ENCODE measurements around the gene AMDHD2.

Gene AMDHD2

DNA sequence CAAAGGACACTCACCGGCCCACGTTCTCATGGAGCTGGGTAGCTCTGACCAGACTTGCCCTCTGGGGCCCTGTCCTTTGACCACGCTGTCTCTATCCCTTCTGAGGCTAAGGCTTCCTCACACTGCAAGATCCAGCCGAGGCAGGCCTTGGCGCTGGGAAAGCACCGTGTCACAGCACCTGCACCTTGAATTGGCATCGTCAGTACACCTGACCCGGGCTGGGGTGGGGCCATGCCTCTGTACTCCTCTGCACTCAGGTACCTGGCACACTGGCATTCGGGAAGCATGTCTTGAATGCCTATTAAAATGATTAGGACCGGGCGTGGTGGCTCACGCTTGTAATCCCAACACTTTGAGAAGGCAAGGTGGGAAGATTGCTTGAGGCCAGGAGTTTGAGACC is 39.2 kb upstream of the AMDHD2 start:
- Histone ChIP-seq H3K4me3 (no peak overlapping the region), H3K36me3 (ENCODE audit: insufficient read depth, low read length) (no peaks in the 10 kb centered on the region), H3K9ac (ENCODE audit: insufficient read length) (no peak overlapping the region), H3K9me3 (ENCODE audit: low read depth, low read length) (no peaks in the 10 kb centered on the region), H3K27ac (no peak overlapping the region)
- TF ChIP-seq FOXP2 (optimal IDR thresholded peaks at IDR 0.05; ENCODE audit: control extremely low read depth, extremely low read length, insufficient read depth), result no peak
- no peak for TF ChIP-seq EZH2 (IDR thresholded peaks at IDR 0.05)
- TF ChIP-seq POLR2AphosphoS5 (IDR thresholded peaks at IDR 0.05; ENCODE audit: borderline replicate concordance, low read depth, low read length), result no peak
- no peak for DNase-seq (ENCODE audit: low read depth, low spot score)

DNA sequence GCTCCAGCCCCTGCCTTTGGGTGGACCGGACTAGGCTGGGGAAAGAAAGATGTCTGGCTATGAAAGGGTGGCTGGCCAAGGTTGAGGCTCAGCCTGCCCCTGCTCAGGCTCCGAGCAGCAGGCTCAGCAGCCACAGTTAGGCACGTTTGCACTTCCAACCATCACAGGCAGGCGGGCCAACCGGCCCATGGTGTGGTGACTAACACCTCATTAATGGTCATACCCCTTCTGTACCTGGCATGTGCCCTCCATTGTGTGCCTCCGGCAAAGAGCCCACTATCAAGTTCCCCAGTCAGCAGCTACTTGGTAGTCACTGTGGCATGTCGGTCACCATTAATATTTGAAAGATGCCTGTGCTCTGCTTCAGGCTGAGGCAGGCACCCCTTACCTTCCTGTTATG is 38.5 kb upstream of the AMDHD2 start:
- TF ChIP-seq EZH2 (IDR thresholded peaks at IDR 0.05) (no peak), FOXP2 (optimal IDR thresholded peaks at IDR 0.05; ENCODE audit: control extremely low read depth, extremely low read length, insufficient read depth) (no peak), POLR2AphosphoS5 (IDR thresholded peaks at IDR 0.05; ENCODE audit: borderline replicate concordance, low read depth, low read length) (no peak)
- H3K36me3 ChIP-seq (ENCODE audit: insufficient read depth, low read length), result no peaks in the 10 kb centered on the region
- DNase-seq (ENCODE audit: low read depth, low spot score), result no peak
- no peak overlapping the region for H3K4me3 ChIP-seq
- no peak overlapping the region for H3K27ac ChIP-seq
- H3K9ac ChIP-seq (ENCODE audit: insufficient read length), result no peak overlapping the region
- H3K9me3 ChIP-seq (ENCODE audit: low read depth, low read length), result no peaks in the 10 kb centered on the region

DNA sequence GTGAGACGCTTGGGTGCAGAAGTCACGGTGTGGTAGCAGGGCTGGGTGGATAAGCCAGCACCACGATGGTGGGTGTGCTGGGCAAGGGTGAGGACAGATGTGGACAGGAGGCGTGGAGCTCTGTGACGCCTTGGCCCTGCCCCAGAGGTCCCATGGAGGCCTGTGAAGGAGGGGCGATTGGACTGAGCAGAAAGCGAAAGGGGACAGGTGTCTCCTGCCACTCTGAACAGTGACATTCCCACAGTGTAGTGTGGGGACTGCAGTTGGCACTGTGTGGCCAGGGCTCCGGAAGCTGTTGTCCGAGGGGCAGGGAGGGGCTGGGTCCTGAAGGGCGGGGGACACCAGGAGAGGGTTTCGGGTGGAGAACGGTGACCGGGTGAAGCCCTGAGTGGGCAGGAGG is 37.9 kb upstream of the AMDHD2 start:
- Histone ChIP-seq H3K27ac (no peak overlapping the region), H3K9ac (ENCODE audit: insufficient read length) (no peak overlapping the region), H3K4me3 (no peak overlapping the region), H3K9me3 (ENCODE audit: low read depth, low read length) (no peaks in the 10 kb centered on the region), H3K36me3 (ENCODE audit: insufficient read depth, low read length) (no peaks in the 10 kb centered on the region)
- TF ChIP-seq POLR2AphosphoS5 (IDR thresholded peaks at IDR 0.05; ENCODE audit: borderline replicate concordance, low read depth, low read length), result no peak
- no peak for TF ChIP-seq EZH2 (IDR thresholded peaks at IDR 0.05)
- TF ChIP-seq FOXP2 (optimal IDR thresholded peaks at IDR 0.05; ENCODE audit: control extremely low read depth, extremely low read length, insufficient read depth), result no peak
- no peak for DNase-seq (ENCODE audit: low read depth, low spot score)

DNA sequence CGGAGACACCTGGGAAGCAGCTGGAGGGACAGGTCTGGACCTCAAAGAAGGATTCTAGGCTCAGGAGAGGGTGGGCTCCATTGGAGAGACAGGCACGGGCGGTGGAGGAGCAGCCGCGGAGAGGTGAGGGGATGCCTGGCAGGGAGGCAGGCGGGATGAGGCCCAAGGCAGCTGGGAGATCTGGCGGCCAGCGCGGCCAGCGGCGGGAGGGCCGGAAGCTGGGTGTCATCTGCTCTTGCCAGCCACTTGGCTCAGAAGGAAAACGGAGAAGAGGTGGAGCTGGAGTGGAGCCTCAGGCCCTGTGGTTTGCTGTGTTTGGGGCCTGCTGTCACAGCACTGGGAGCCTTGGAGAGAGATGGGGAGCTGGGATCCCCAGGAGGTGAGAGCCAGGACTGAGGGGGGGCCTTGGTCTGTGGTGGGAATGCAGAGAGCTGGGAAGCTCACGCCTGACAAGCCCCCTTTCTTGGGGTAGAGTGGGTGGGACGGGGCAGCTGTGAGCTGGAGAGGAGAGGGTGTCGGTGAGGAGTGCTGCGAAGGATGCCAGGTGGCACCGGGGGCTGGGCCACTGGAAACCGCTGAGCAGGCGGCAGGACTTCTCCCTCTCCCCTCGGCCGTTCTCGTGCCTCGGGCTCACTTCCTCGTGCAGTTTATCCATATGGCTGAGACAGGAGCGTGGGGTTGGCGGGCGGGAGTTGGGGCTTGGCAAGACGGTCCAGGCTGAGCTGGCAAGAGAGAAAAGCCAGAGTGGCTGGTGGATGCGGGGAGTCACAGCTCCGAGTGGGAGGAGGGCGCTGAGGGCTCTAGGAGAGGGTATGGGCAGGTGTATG is 37.2 kb upstream of the AMDHD2 start:
- Histone ChIP-seq H3K4me3 (no peak overlapping the region), H3K27ac (no peak overlapping the region), H3K9ac (ENCODE audit: insufficient read length) (no peak overlapping the region), H3K9me3 (ENCODE audit: low read depth, low read length) (no peaks in the 10 kb centered on the region), H3K36me3 (ENCODE audit: insufficient read depth, low read length) (no peaks in the 10 kb centered on the region)
- TF ChIP-seq EZH2 (IDR thresholded peaks at IDR 0.05) (no peak), FOXP2 (optimal IDR thresholded peaks at IDR 0.05; ENCODE audit: control extremely low read depth, extremely low read length, insufficient read depth) (no peak), POLR2AphosphoS5 (IDR thresholded peaks at IDR 0.05; ENCODE audit: borderline replicate concordance, low read depth, low read length) (no peak)
- DNase-seq (ENCODE audit: low read depth, low spot score), result no peak

DNA sequence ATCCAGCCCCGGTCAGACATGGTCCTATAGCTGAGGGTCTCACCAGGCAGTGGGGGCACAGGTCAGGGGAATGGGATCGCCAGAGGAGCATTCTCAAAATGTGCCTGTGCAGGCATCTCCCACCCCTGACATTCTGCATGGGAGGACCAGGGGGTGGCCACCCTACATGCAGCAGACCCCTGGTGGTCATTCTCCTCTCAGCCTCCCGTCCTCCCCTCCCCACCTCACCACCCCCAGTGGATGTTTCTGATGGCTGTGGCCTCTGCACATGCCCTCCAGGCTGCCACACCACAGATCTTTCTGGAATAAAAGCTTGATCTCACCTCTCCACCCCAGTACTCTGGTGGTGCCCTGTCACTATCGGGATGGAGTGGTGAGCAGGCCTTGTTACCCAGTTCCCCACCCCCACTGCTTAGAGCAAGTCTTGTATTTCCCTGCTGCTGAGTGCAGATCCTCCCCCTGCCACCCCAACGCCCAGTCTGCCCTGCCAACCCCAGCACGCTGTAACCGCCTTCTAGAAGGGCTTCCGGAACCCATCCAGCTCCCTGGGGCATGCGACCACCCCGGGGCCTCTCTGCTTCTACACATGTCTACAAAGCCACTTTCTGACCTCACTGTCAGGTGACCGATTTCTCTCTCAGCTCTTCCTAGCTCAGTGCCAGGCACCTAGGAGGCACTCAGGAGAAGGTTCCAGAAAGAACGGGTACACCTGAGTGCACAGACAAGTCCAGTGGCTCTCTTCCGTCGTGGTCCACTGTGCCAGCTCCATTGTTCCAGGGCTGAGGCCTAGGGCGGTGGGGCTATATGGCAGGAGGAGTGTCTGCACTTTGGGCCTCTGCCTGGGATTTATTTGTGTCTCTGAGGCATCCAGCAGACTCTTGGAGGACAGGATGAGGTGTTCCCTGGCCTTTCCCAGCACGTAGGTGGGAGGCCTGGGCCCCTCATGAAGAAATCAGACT is 36.0 kb upstream of the AMDHD2 start:
- Histone ChIP-seq H3K4me3 (no peak overlapping the region), H3K9me3 (ENCODE audit: low read depth, low read length) (no peaks in the 10 kb centered on the region), H3K27ac (no peak overlapping the region), H3K36me3 (ENCODE audit: insufficient read depth, low read length) (no peaks in the 10 kb centered on the region), H3K9ac (ENCODE audit: insufficient read length) (no peak overlapping the region)
- TF ChIP-seq FOXP2 (optimal IDR thresholded peaks at IDR 0.05; ENCODE audit: control extremely low read depth, extremely low read length, insufficient read depth) (no peak), EZH2 (IDR thresholded peaks at IDR 0.05) (no peak), POLR2AphosphoS5 (IDR thresholded peaks at IDR 0.05; ENCODE audit: borderline replicate concordance, low read depth, low read length) (no peak)
- no peak for DNase-seq (ENCODE audit: low read depth, low spot score)

DNA sequence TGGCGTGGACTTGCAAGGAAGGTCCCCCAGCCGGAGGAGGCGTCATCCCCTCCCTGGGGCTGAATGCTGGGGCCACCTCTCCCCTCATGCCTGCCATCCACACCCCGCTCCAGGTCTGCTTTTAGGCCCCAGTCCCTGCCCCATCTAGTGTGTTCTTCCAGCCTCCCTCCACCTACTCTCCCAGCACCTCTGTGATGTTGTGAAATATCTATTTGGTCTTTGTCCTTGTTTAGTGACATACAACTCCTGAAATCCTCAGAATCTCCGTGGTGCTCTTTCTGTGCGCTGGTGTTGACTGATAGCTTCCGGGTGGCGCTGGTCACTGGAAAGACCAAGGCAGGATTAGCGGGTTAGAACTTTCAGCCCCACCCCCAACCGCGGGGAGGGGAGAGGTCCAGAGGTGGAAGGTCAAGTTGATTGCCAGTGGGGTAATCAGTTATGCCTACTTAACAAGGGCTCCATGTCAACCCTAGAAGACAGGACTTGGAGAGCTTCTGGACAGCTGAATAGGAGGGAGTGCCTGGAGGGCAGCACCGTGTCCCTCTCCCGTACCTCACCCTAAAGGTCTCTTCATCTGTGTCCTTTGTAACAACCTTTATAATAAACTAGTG is 35.2 kb upstream of the AMDHD2 start:
- Histone ChIP-seq H3K36me3 (ENCODE audit: insufficient read depth, low read length) (no peaks in the 10 kb centered on the region), H3K4me3 (no peak overlapping the region), H3K27ac (no peak overlapping the region), H3K9me3 (ENCODE audit: low read depth, low read length) (no peaks in the 10 kb centered on the region), H3K9ac (ENCODE audit: insufficient read length) (no peak overlapping the region)
- DNase-seq (ENCODE audit: low read depth, low spot score), result no peak
- TF ChIP-seq EZH2 (IDR thresholded peaks at IDR 0.05), result no peak
- no peak for TF ChIP-seq POLR2AphosphoS5 (IDR thresholded peaks at IDR 0.05; ENCODE audit: borderline replicate concordance, low read depth, low read length)
- TF ChIP-seq FOXP2 (optimal IDR thresholded peaks at IDR 0.05; ENCODE audit: control extremely low read depth, extremely low read length, insufficient read depth), result no peak

DNA sequence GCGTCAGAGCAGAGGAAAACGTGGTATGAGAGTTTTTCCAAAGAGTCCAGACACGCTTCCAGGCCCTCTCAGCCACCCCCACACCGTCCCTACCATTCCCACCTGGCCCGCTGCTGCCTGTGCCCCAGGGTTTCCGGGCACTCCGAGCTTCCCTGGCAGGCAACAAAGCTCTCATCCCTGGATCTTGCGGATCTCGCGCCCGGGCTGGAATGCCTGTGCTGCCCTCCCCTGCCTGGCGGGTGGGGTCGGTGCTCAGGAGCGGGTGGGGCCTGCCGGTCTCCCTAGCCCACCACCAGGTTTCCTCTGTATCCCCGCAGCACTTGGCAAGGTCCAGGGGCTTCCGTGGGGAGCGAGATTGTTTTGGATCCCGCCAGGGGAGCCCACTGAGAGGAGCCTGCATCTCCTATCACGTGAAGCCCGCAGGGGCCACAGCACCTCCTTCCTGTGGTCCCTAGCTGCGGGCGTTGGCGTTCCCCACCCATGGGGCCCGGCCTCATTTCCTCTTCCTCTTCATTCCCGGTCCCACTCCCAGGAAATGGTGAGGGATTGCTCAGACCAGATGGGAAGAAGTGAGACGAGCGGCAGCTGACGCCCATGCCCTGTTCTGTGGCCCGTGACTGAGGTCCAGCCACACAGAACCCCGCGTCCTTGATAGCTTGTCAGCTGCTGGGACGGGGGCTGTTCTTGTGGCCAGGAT is 34.2 kb upstream of the AMDHD2 start:
- TF ChIP-seq POLR2AphosphoS5 (IDR thresholded peaks at IDR 0.05; ENCODE audit: borderline replicate concordance, low read depth, low read length), result no peak
- no peak for TF ChIP-seq EZH2 (IDR thresholded peaks at IDR 0.05)
- no peaks in the 10 kb centered on the region for H3K9me3 ChIP-seq (ENCODE audit: low read depth, low read length)
- H3K36me3 ChIP-seq (ENCODE audit: insufficient read depth, low read length), result no peaks in the 10 kb centered on the region
- no peak overlapping the region for H3K9ac ChIP-seq (ENCODE audit: insufficient read length)
- no peak for DNase-seq (ENCODE audit: low read depth, low spot score)
- H3K27ac ChIP-seq, result no peak overlapping the region
- H3K4me3 ChIP-seq, result no peak overlapping the region
